ENCODE measurements around the gene RNF2. TPM values are rescaled to one million over a fixed set of nuclear protein-coding genes. Genes with fewer than 3 reads are reported as not detected.

Gene RNF2
- total RNA-seq, 1 experiment from 2014 or later = 39.1 TPM

- DNase-seq (ENCODE audit: low read depth, low spot score) (no peak), ATAC-seq (no peak)
- no peak overlapping the region for H3K9ac ChIP-seq (ENCODE audit: low read length)
- ChIA-PET RAD21 (ENCODE audit: low non-redundant PET in 1 of 2, low total read pairs in 2 of 2, uncharacterized antibody in 2 of 2, unreplicated experiment in 2 of 2) (no interaction called here), CTCF (no interaction called here), POLR2A (no interaction called here)
- peak; percentile 51 for TF ChIP-seq CEBPB (IDR thresholded peaks at IDR 0.05; ENCODE audit: low read depth)
- TF ChIP-seq EZH2 (IDR thresholded peaks at IDR 0.05) = no peak
- no peaks in the 10 kb centered on the region for H3K27me3 ChIP-seq (ENCODE audit: insufficient read depth, low read length)
- H3K36me3 ChIP-seq (ENCODE audit: control insufficient read depth in 1 of 2, insufficient read depth in 2 of 2, low read length in 2 of 2) = no peaks in the 10 kb centered on the region
- intact Hi-C loops (cut with micrococcal nuclease) = no loop called here
- no TSS peak for BruUV-seq (replicated peaks)
- H3K4me3 ChIP-seq (replicated peaks in 1 of 2; ENCODE audit: low read depth in 1 of 2, low read length in 2 of 2) = no peak overlapping the region
- no peaks in the 10 kb centered on the region for H3K9me3 ChIP-seq (ENCODE audit: control insufficient read depth in 1 of 2, insufficient read depth in 1 of 2, low read depth in 1 of 2, low read length in 2 of 2)
- no peak overlapping the region for H2AFZ ChIP-seq (ENCODE audit: low read depth, low read length, poor library complexity, severe bottlenecking)
- H3K9me2 ChIP-seq (ENCODE audit: insufficient read depth) = no peaks in the 10 kb centered on the region
- H4K20me1 ChIP-seq (ENCODE audit: insufficient read depth) = peaks cover 9% of the 10 kb centered on the region; the same call in 1 of the 2 replicates
- H3K27ac ChIP-seq (ENCODE audit: low read depth, low read length) = no peak overlapping the region
- peaks cover 100% of the 10 kb centered on the region for H3K79me2 ChIP-seq (ENCODE audit: insufficient read depth, low read length)
- H3K4me2 ChIP-seq (ENCODE audit: low read length) = no peak overlapping the region
- H3K4me1 ChIP-seq (ENCODE audit: control insufficient read depth in 1 of 2, insufficient read depth in 2 of 2, low read length in 2 of 2) = peaks cover 6 to 11% of the 10 kb centered on the region in 2 experiments; a peak in 3 of 4 replicates
Observed at GRCh38 chr1:185050823-185051451, 5.6 kb downstream of the RNF2 start.

GRCh38 chr1:185053204-185053603 is 7.8 kb downstream of the RNF2 start:
- Histone ChIP-seq H3K4me3 (replicated peaks in 1 of 2; ENCODE audit: low read depth in 1 of 2, low read length in 2 of 2) (no peak overlapping the region), H3K27ac (ENCODE audit: low read depth, low read length) (no peak overlapping the region), H3K27me3 (ENCODE audit: insufficient read depth, low read length) (no peaks in the 10 kb centered on the region), H3K4me1 (ENCODE audit: control insufficient read depth in 1 of 2, insufficient read depth in 2 of 2, low read length in 2 of 2) (no peaks in the 10 kb centered on the region), H3K4me2 (ENCODE audit: low read length) (no peak overlapping the region), H3K9ac (ENCODE audit: low read length) (no peak overlapping the region), H3K79me2 (ENCODE audit: insufficient read depth, low read length) (peaks cover 100% of the 10 kb centered on the region), H2AFZ (ENCODE audit: low read depth, low read length, poor library complexity, severe bottlenecking) (no peak overlapping the region), H3K36me3 (ENCODE audit: control insufficient read depth in 1 of 2, insufficient read depth in 2 of 2, low read length in 2 of 2) (no peaks in the 10 kb centered on the region), H3K9me2 (ENCODE audit: insufficient read depth) (no peaks in the 10 kb centered on the region), H4K20me1 (ENCODE audit: insufficient read depth) (peaks cover 5% of the 10 kb centered on the region; the same call in 1 of the 2 replicates), H3K9me3 (ENCODE audit: control insufficient read depth in 1 of 2, insufficient read depth in 1 of 2, low read depth in 1 of 2, low read length in 2 of 2) (no peaks in the 10 kb centered on the region)
- TF ChIP-seq TCF7L2 (IDR thresholded peaks at IDR 0.05; ENCODE audit: borderline replicate concordance, extremely low read depth, insufficient read depth, insufficient read length) = no peak
- TF ChIP-seq POLR2AphosphoS5 (IDR thresholded peaks at IDR 0.05; ENCODE audit: low read depth, low read length) = no peak
- TF ChIP-seq YY1 (IDR thresholded peaks at IDR 0.05; ENCODE audit: extremely low read depth, insufficient replicate concordance, low read depth, low read length) = no peak
- TF ChIP-seq ZFX (IDR thresholded peaks at IDR 0.05) = no peak
- TF ChIP-seq ATF3 (IDR thresholded peaks at IDR 0.05) = no peak
- ChIA-PET CTCF (no interaction called here), RAD21 (ENCODE audit: low non-redundant PET in 1 of 2, low total read pairs in 2 of 2, uncharacterized antibody in 2 of 2, unreplicated experiment in 2 of 2) (no interaction called here), POLR2A (no interaction called here)
- DNase-seq (ENCODE audit: low read depth, low spot score) (no peak), ATAC-seq (no peak)
- intact Hi-C loops (cut with micrococcal nuclease) = no loop called here
- BruUV-seq (replicated peaks) = no TSS peak

All from HCT116 (cell line).